GM12878 (cell line): ENCODE measurements around the gene TMUB2. TPM values are rescaled to one million over a fixed set of nuclear protein-coding genes. Genes with fewer than 3 reads are reported as not detected.

Experiments used
- ATAC-seq: fragments of 200-7000 bp; cut with Tn5 transposase; 3 replicates; pipeline ENCODE4 v1.9.1; 2020; ENCODE audit warnings: mild to moderate bottlenecking, moderate library complexity
- BruUV-seq: library from RNA; stranded (reverse); fragments of 400-500 nt; replicated peaks from 2 replicates; lab custom pipeline; 2021; lab: Mats Ljungman, UMichigan
- CTCF ChIA-PET: fragments of 300-600 bp; sonication (Branson Sonifier 250); formaldehyde crosslinking; extraction: SDS; loops from one replicate; lab custom pipeline; 2021; ENCODE audit warnings: inconsistent platforms; lab: Yijun Ruan, JAX
- POLR2A ChIA-PET: fragments of 350-600 bp; formaldehyde crosslinking; extraction: SDS; loops from one replicate; lab custom pipeline; 2021; ENCODE audit warnings: inconsistent platforms; lab: Charles Lee
- RAD21 ChIA-PET: fragments of 300-600 bp; sonication (Branson Sonifier 250); formaldehyde crosslinking; loops from one replicate; lab custom pipeline; 2023; ENCODE audit warnings: antibody characterized with exemption; ENCODE audit not compliant: unreplicated experiment; lab: Charles Lee
- SMC1A ChIA-PET: fragments of 300-600 bp; sonication (Branson Sonifier 250); formaldehyde crosslinking; loops from one replicate; lab custom pipeline; 2023; ENCODE audit not compliant: unreplicated experiment, uncharacterized antibody; lab: Charles Lee
- DNase-seq: peaks from one replicate; pipeline ENCODE4 v3.0.0-alpha.2; 2011; ENCODE audit warnings: low read depth, low spot score
- FAIRE-seq: peaks from 3 replicates; lab custom pipeline; 2011; peaks lifted over from hg19 to GRCh38; lab: Jason Lieb, UNC
- H2AFZ ChIP-seq: 2 replicates; pipeline ENCODE4 v1.6.0; 2011; ENCODE audit warnings: low read depth, low read length, control low read depth; ENCODE audit not compliant: control insufficient read depth
- H3K27ac ChIP-seq: 2 replicates; pipeline ENCODE4 v1.5.1; 2011; ENCODE audit warnings: control low read depth; ENCODE audit not compliant: control insufficient read depth, insufficient read depth
- H3K27me3 ChIP-seq, 2 experiments: replicated peaks in 1 of 2; 2 replicates each; pipeline versions ENCODE4 v1.6.0 to v1.6.1; 2011; ENCODE audit warnings: low read length in 1 of 2; ENCODE audit not compliant: control insufficient read depth in 2 of 2, insufficient read depth in 2 of 2
- H3K36me3 ChIP-seq, 2 experiments: 2 replicates each; pipeline ENCODE4 v1.5.1; 2011; ENCODE audit warnings: low read length in 1 of 2; ENCODE audit not compliant: control insufficient read depth in 2 of 2, insufficient read depth in 2 of 2
- H3K4me1 ChIP-seq: 2 replicates; pipeline ENCODE4 v1.6.1; 2011; ENCODE audit warnings: mild to moderate bottlenecking, low read length, moderate library complexity, mixed read lengths; ENCODE audit not compliant: control insufficient read depth, insufficient read depth
- H3K4me2 ChIP-seq: 2 replicates; pipeline ENCODE4 v1.6.0; 2011; ENCODE audit warnings: control low read depth; ENCODE audit not compliant: control insufficient read depth, insufficient read depth
- H3K4me3 ChIP-seq: fragments of 200-600 bp; sonication (generic); 2 replicates; pipeline ENCODE4 v1.5.1; 2016
- H3K79me2 ChIP-seq: 2 replicates; pipeline ENCODE4 v1.6.0; 2011; ENCODE audit warnings: low read length; ENCODE audit not compliant: control insufficient read depth, insufficient read depth
- H3K9ac ChIP-seq: 2 replicates; pipeline ENCODE4 v1.8.0; 2011; ENCODE audit warnings: low read length, control low read depth, mixed read lengths; ENCODE audit not compliant: control insufficient read depth, insufficient read depth
- H3K9me3 ChIP-seq: replicated peaks from 3 replicates; pipeline ENCODE4 v1.5.1; 2011; ENCODE audit warnings: mild to moderate bottlenecking, low read length; ENCODE audit not compliant: control insufficient read depth, insufficient read depth
- H4K20me1 ChIP-seq: 2 replicates; pipeline ENCODE4 v1.6.0; 2011; ENCODE audit not compliant: control insufficient read depth, insufficient read depth
- CBFB ChIP-seq: IDR thresholded peaks from 2 replicates; pipeline ENCODE4 v1.6.1; 2016; ENCODE audit warnings: antibody characterized with exemption, low read depth
- ETV6 ChIP-seq, 2 experiments: fragments of 450-650 bp in 1 of 2; IDR thresholded peaks in 1 of 2; conservative IDR thresholded peaks in 1 of 2; 2 replicates each; pipeline ENCODE4 v1.6.1; 2014; ENCODE audit warnings: antibody characterized with exemption in 1 of 2, borderline replicate concordance in 1 of 2, low read depth in 1 of 2, mild to moderate bottlenecking in 1 of 2, moderate library complexity in 1 of 2
- GATAD2B ChIP-seq: fragments of 450-650 bp; conservative IDR thresholded peaks from 2 replicates; pipeline ENCODE4 v1.6.1; 2017; ENCODE audit warnings: low read depth, mild to moderate bottlenecking, moderate library complexity
- HDGF ChIP-seq: fragments of 450-650 bp; IDR thresholded peaks from 2 replicates; pipeline ENCODE4 v1.6.1; 2016; ENCODE audit warnings: antibody characterized with exemption
- SREBF1 ChIP-seq: IDR thresholded peaks from 2 replicates; pipeline ENCODE4 v1.6.1; 2012; ENCODE audit warnings: mild to moderate bottlenecking, low read length
- STAT3 ChIP-seq: IDR thresholded peaks from 2 replicates; pipeline ENCODE4 v1.6.1; 2011; ENCODE audit warnings: low read depth, low read length, improper control_type of control experiment
- TBL1XR1 ChIP-seq: IDR thresholded peaks from 2 replicates; pipeline ENCODE4 v1.6.1; 2012; ENCODE audit warnings: low read depth, low read length, improper control_type of control experiment
- WGBS: methylation state at CpG from one replicate; pipeline ENCODE4 v1.1.6; 2016; ENCODE audit warnings: low lambda C conversion rate; ENCODE audit not compliant: insufficient replicate concordance, insufficient coverage; ENCODE audit errors: missing lambda C conversion rate; 5-methylcytosine and 5-hydroxymethylcytosine counted together
- in situ Hi-C: fragments of 300-500 bp; cut with MboI; formaldehyde crosslinking; loops from 9 replicates; pipeline ENCODE4 v1.14.3; 2018; ENCODE audit warnings: mixed read lengths
- intact Hi-C: fragments of 100-400 bp; cut with micrococcal nuclease; formaldehyde crosslinking; loops from one replicate; pipeline ENCODE4 v1.14.2; 2022; ENCODE audit not compliant: unreplicated experiment
- polyA plus RNA-seq, 11 experiments: library from polyadenylated mRNA; depleted of rRNA in 4 of 11; unstranded in 6 of 11; stranded (reverse) in 5 of 11; fragments of >200 nt; fragmentation: Nextera tagmentation in 4 of 11; fragmentation: Illumina TruSeq in 1 of 11; extraction: Ambion mirVana in 4 of 11; extraction: Trizol in 1 of 11; gene quantifications; 1 replicate in 1 of 11; 2 replicates in 10 of 11; pipeline versions ENCODE4 v1.2.1 to v1.2.3, GENCODE V29; 2011 to 2016; ENCODE audit warnings: inconsistent platforms in 2 of 11, missing spikeins in 2 of 11, low read depth in 1 of 11
- total RNA-seq, 4 experiments: library from RNA; depleted of rRNA in 3 of 4; stranded (reverse); fragments of >200 nt in 3 of 4; fragmentation: Illumina TruSeq in 1 of 4; extraction: Trizol in 1 of 4; gene quantifications; 2 replicates each; pipeline versions ENCODE4 v1.2.1 to v1.2.3, GENCODE V29; 2013 to 2021
- TF ChIP-seq, protein P1 (sequence below): fragments of 450-650 bp; IDR thresholded peaks from 2 replicates; pipeline ENCODE4 v1.6.1; 2017; ENCODE audit warnings: mild to moderate bottlenecking
- TF ChIP-seq, protein P2 (sequence below): IDR thresholded peaks from 2 replicates; pipeline ENCODE4 v1.6.1; 2012; ENCODE audit warnings: low read depth, low read length, improper control_type of control experiment

The TMUB2 gene
- total and polyA plus RNA-seq, 10 of the 15 experiments (the other 5 are each of a cell fraction or from before 2014, with no cell fraction given), result 4.3 to 34.0 (median 20.0) TPM

- H3K27ac ChIP-seq, result no peak overlapping the region
- TF ChIP-seq SREBF1 (no peak), HDGF (no peak), ETV6 (conservative IDR thresholded peaks at IDR 0.05 in 1 of 2, IDR thresholded peaks at IDR 0.05 in 1 of 2; ENCODE audit: borderline replicate concordance in 1 of 2, low read depth in 1 of 2) (no peak)
- WGBS, result 81% methylated on average over 9 of the region's 9 CpGs
- H3K9me3 ChIP-seq, result no peaks in the 10 kb centered on the region
- H3K9ac ChIP-seq, result no peak overlapping the region
- H3K36me3 ChIP-seq, result no peaks in the 10 kb centered on the region
- DNase-seq, result no peak
- RAD21 ChIA-PET, result no interaction called here
- H3K4me2 ChIP-seq, result no peak overlapping the region
- BruUV-seq, result no TSS peak
- no peak for FAIRE-seq
- no peaks in the 10 kb centered on the region for H4K20me1 ChIP-seq
- H3K79me2 ChIP-seq, result no peaks in the 10 kb centered on the region
- no peaks in the 10 kb centered on the region for H3K27me3 ChIP-seq
- POLR2A ChIA-PET, result no interaction called here
- SMC1A ChIA-PET, result interaction anchor here (1.2 kb wide), 1 partner anchor 8 kb away, joined by 5 read pairs; no protein-coding TSS in a partner anchor
- no peak overlapping the region for H3K4me3 ChIP-seq
- in situ Hi-C loops, result no loop called here
- H2AFZ ChIP-seq, result no peak overlapping the region
- intact Hi-C loops, result no loop called here
- H3K4me1 ChIP-seq, result peaks cover 5% of the 10 kb centered on the region; the same call in 1 of the 2 replicates
- no peak for ATAC-seq
- CTCF ChIA-PET, result interaction anchor here (1.3 kb wide), 1 partner anchor 8 kb away, joined by 5 read pairs; no protein-coding TSS in a partner anchor
Observed at GRCh38 chr17:44230140-44230539, 43.4 kb downstream of the TMUB2 start.

GRCh38 chr17:44232061-44232460 lies 45.3 kb downstream of the TMUB2 start:
- intact Hi-C loops, result no loop called here
- WGBS, result 59% methylated on average over 7 of the region's 7 CpGs
- H3K79me2 ChIP-seq, result no peaks in the 10 kb centered on the region
- ChIA-PET RAD21 (no interaction called here), POLR2A (interaction anchor here (0.7 kb wide), 1 partner anchor 41 kb away, joined by 3 read pairs; no protein-coding TSS in a partner anchor), CTCF (interaction anchor here (0.6 kb wide), 1 partner anchor 210 kb away, joined by 3 read pairs; no protein-coding TSS in a partner anchor), SMC1A (no interaction called here)
- no peak for TF ChIP-seq CBFB
- TF ChIP-seq GATAD2B, result no peak
- no peak for TF ChIP-seq STAT3
- no peak for TF ChIP-seq TBL1XR1
- TF ChIP-seq, protein P1, sequence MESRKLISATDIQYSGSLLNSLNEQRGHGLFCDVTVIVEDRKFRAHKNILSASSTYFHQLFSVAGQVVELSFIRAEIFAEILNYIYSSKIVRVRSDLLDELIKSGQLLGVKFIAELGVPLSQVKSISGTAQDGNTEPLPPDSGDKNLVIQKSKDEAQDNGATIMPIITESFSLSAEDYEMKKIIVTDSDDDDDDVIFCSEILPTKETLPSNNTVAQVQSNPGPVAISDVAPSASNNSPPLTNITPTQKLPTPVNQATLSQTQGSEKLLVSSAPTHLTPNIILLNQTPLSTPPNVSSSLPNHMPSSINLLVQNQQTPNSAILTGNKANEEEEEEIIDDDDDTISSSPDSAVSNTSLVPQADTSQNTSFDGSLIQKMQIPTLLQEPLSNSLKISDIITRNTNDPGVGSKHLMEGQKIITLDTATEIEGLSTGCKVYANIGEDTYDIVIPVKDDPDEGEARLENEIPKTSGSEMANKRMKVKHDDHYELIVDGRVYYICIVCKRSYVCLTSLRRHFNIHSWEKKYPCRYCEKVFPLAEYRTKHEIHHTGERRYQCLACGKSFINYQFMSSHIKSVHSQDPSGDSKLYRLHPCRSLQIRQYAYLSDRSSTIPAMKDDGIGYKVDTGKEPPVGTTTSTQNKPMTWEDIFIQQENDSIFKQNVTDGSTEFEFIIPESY, result no peak
- TF ChIP-seq, protein P2, sequence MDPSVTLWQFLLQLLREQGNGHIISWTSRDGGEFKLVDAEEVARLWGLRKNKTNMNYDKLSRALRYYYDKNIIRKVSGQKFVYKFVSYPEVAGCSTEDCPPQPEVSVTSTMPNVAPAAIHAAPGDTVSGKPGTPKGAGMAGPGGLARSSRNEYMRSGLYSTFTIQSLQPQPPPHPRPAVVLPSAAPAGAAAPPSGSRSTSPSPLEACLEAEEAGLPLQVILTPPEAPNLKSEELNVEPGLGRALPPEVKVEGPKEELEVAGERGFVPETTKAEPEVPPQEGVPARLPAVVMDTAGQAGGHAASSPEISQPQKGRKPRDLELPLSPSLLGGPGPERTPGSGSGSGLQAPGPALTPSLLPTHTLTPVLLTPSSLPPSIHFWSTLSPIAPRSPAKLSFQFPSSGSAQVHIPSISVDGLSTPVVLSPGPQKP, result no peak
- no peak overlapping the region for H3K4me2 ChIP-seq
- H2AFZ ChIP-seq, result no peak overlapping the region
- DNase-seq (no peak), FAIRE-seq (no peak), ATAC-seq (no peak)
- no peak overlapping the region for H3K9ac ChIP-seq
- no peaks in the 10 kb centered on the region for H3K27me3 ChIP-seq
- no peaks in the 10 kb centered on the region for H3K9me3 ChIP-seq
- H4K20me1 ChIP-seq, result no peaks in the 10 kb centered on the region
- in situ Hi-C loops, result no loop called here
- H3K27ac ChIP-seq, result no peak overlapping the region
- H3K4me1 ChIP-seq, result peaks cover 22% of the 10 kb centered on the region
- H3K36me3 ChIP-seq, result no peaks in the 10 kb centered on the region
- H3K4me3 ChIP-seq, result no peak overlapping the region
- BruUV-seq, result no TSS peak
